Stimulated activated CD8-positive, alpha-beta memory T cell treated with anti-CD3 and anti-CD28 coated beads, Interleukin-15, amount 100 ng/mL, for 1 hour (primary cell): ENCODE data around the gene HERC5.

Experiments
- DNase-seq: peaks from one replicate; pipeline ENCODE4 v3.0.0-alpha.2; 2020; ENCODE audit warnings: low read depth

The HERC5 gene

GRCh38 chr4:88522702-88523324, 65.9 kb downstream of the HERC5 start:
- DNase-seq = no peak

- peak; percentile 46 for DNase-seq
These were observed 66.6 kb downstream of the HERC5 start, which contains the start of gene PYURF for GRCh38 chr4:88523325-88524129. Gene PYURF (minus strand): TSS chr4:88523776. CDS start chr4:88523700, 76 bp downstream.

- DNase-seq = no peak
These were observed 67.3 kb downstream of the HERC5 start for GRCh38 chr4:88524171-88524570.

GRCh38 chr4:88526221-88526815, 69.4 kb downstream of the HERC5 start:
- DNase-seq = no peak

GRCh38 chr4:88527787-88528186, 70.9 kb downstream of the HERC5 start:
- no peak for DNase-seq

GRCh38 chr4:88528861-88529260, 71.9 kb downstream of the HERC5 start:
- DNase-seq = no peak

GRCh38 chr4:88531549-88531948, 74.6 kb downstream of the HERC5 start:
- DNase-seq = no peak

GRCh38 chr4:88533088-88533790, 76.3 kb downstream of the HERC5 start:
- DNase-seq = no peak

- DNase-seq = no peak
These were observed 77.2 kb downstream of the HERC5 start for GRCh38 chr4:88533937-88534750.

- no peak for DNase-seq
These were observed 78.3 kb downstream of the HERC5 start for GRCh38 chr4:88535090-88535755.

GRCh38 chr4:88537709-88538108, 80.8 kb downstream of the HERC5 start:
- DNase-seq = no peak

- DNase-seq = peak; percentile 61
These were observed 82.6 kb downstream of the HERC5 start for GRCh38 chr4:88539322-88540068.

GRCh38 chr4:88549815-88550214, 92.9 kb downstream of the HERC5 start:
- DNase-seq = no peak
